KOPT-K1 (cell line): ENCODE measurements around the gene CARS2.
"Not testable (repeated sequence)": the region's sequence is repeated elsewhere in the genome, so short reads cannot be mapped to it uniquely, and the experiment has no call there.

Source experiments
- H3K27ac ChIP-seq: fragments of 200-600 bp; sonication (generic); 2 replicates; pipeline ENCODE4 v1.5.1; 2016; ENCODE audit warnings: antibody characterized with exemption, mild to moderate bottlenecking, low read depth, low read length; ENCODE audit not compliant: poor library complexity, severe bottlenecking
- H3K36me3 ChIP-seq: fragments of 200-600 bp; sonication (generic); 2 replicates; pipeline ENCODE4 v1.5.1; 2017; ENCODE audit warnings: antibody characterized with exemption, mild to moderate bottlenecking, low read length, moderate library complexity; ENCODE audit not compliant: insufficient read depth
- H3K9me3 ChIP-seq: fragments of 200-600 bp; sonication (generic); 2 replicates; pipeline ENCODE4 v1.5.1; 2017; ENCODE audit warnings: antibody characterized with exemption, low read length, mild to moderate bottlenecking; ENCODE audit not compliant: insufficient read depth, poor library complexity, severe bottlenecking

The CARS2 gene

DNA sequence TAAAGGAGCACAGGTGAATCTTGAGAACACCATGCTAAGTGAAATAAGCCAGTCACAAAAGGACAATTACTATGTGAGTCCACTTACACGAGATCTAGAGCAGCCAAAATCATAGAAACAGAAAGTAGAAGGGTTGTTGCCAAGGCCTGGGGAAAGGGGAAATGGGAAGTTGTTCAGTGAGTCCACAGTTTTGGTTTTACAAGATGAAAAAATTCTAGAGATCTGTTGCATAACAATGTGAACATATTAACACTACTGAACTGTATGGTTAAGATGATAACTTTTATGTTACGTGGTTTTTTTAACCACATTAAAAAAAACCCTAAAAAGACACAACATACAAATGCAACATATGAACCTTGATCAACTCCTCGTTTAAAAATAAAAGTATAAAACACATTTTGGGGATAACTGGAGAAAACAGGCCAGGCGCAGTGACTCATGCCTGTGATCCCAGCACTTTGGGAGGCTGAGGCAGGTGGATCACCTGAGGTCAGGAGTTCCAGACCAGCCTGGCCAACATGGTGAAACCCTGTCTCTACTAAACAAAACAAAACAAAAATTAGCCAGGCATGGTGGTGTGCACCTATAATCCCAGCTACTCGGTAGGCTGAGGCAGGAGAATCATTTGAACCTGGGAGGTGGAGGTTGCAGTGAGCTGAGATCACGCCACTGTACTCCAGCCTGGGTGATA, 47.6 kb downstream of the CARS2 start:
- Histone ChIP-seq H3K9me3 (peaks cover 15% of the 10 kb centered on the region), H3K36me3 (peaks cover 78% of the 10 kb centered on the region)
- H3K27ac ChIP-seq: not testable (repeated sequence)

DNA sequence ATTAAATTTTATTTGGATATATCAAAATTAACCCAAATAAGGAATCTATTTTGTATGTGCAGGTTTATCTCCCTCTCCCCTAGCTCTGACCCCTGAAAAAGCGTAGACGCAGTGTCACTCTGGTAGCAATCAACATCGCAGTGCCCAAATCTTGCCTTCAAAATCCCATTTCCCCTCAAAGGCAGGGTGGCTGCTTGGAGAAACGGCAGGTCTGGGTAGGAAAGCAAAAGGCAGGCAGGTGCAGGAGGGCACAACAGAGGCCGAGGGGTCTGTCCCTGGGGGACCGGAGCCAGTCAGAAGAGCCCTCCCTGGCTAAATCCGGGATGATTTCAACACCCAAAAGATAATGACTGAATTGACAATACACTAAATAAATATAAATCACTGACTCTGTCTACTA, 48.7 kb downstream of the CARS2 start:
- Histone ChIP-seq H3K27ac (no peak overlapping the region), H3K9me3 (peaks cover 12% of the 10 kb centered on the region), H3K36me3 (peaks cover 78% of the 10 kb centered on the region)

DNA sequence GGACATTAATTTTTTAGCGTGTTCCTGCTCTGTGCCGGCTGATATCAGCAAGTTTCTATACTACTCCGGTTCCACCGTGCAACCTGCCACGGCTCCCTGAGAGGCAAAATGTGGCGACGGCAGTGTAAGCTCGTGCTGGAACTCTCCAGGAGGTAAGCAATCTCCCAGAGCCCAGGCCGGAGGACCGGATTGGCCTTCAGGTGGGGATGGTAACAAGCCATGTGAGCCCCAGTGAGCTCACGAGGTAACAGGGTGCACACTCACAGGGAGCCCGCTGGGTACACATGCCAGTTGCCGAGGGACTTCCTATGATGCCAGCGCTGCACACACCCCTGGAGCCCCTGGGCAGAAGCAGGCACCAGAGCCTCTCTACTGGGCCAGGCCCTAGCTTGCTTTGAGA, 52.1 kb downstream of the CARS2 start:
- H3K9me3 ChIP-seq: no peaks in the 10 kb centered on the region
- H3K36me3 ChIP-seq: peaks cover 87% of the 10 kb centered on the region
- H3K27ac ChIP-seq: no peak overlapping the region

DNA sequence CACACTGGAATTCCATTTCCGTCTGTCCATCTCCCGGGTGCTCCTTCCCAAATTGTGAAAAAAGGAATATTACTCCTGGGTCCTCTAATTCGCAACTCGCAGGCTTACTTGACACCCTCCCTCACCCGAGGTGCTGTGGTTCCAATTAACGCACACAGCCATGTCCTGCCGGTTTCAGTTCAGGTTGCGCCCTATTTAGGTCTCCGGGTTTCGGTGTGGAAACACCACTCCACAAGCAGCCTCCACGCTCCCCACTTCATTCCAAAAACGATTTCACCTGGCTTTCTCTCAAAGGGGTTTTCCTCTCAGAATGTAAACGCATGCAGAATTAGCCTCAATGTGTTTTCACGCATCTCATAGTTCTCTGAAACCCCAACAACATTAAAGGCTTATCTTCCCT, 52.6 kb downstream of the CARS2 start:
- peaks cover 93% of the 10 kb centered on the region for H3K36me3 ChIP-seq
- H3K27ac ChIP-seq: no peak overlapping the region
- no peaks in the 10 kb centered on the region for H3K9me3 ChIP-seq

DNA sequence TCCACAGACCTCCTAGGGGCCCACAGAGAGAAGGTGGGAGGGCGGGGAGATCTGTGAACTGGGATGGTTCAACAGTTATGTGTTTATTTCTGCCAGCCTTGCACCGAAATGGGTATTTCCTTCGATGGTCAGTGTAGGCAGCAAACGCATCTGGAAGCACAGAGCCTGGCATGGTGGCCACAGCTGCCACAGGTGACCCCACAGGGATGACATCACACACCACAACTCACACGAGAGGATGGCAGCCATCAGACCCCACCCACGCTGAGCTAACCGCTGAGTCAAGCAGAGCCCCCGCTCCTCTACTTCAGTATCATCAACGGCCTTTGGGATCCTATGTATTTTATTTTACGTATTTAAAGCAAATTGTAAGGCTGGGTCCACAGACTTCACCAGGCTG, 53.2 kb downstream of the CARS2 start:
- H3K36me3 ChIP-seq: peaks cover 93% of the 10 kb centered on the region
- no peak overlapping the region for H3K27ac ChIP-seq

GRCh38 chr13:110652231-110652730, 53.6 kb downstream of the CARS2 start:
- Histone ChIP-seq H3K36me3 (peaks cover 93% of the 10 kb centered on the region), H3K27ac (no peak overlapping the region), H3K9me3 (no peaks in the 10 kb centered on the region)

More for the DNA sequence above, 53.2 kb downstream of the CARS2 start:
- no peaks in the 10 kb centered on the region for H3K9me3 ChIP-seq

DNA sequence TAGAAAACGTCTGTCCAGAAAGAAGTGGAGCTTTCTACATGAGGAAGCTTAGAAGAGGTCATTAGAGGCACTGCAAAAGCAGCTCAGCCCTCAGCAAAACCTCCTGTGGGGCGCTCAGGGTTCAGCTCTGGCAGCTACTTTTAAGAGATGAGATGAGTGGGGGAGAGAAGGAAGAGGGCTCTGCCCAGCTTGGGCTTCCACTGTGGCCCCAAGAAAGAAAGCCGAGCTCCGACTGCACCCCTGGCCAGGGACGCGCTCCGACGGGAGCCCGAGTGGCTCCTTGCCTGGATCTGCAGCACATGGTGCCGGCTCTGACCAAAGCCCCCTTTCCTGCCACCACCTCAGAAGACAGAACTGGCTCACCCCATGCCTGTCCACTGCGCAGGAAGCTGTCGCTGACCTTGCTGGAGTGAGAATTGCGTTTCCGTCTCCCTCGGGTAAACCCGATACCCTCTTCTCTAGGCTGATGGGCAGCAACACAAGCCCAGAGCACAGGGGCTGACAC, 54.1 kb downstream of the CARS2 start:
- no peak overlapping the region for H3K27ac ChIP-seq
- H3K9me3 ChIP-seq: no peaks in the 10 kb centered on the region
- H3K36me3 ChIP-seq: peaks cover 95% of the 10 kb centered on the region

DNA sequence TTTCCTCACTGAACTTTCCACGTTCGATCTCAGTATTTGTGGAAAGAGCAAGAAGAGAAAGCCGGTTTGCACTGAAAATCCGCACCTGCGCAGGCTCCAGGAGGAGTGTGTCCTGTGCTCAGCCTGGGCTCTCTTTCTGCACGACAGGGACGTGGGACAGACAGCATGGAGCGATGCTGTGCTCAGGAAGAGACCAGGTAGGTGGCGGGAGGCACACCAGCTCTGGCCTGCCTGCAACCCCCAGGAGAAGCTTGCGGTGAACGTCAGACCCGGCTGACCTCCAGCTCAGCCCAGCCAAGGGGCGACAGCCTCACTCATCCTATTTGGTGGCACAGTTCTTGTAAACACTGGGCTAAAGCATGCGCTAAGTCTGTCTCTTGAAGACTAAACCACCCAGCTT, 54.6 kb downstream of the CARS2 start:
- Histone ChIP-seq H3K9me3 (no peaks in the 10 kb centered on the region), H3K27ac (no peak overlapping the region), H3K36me3 (peaks cover 99% of the 10 kb centered on the region)

DNA sequence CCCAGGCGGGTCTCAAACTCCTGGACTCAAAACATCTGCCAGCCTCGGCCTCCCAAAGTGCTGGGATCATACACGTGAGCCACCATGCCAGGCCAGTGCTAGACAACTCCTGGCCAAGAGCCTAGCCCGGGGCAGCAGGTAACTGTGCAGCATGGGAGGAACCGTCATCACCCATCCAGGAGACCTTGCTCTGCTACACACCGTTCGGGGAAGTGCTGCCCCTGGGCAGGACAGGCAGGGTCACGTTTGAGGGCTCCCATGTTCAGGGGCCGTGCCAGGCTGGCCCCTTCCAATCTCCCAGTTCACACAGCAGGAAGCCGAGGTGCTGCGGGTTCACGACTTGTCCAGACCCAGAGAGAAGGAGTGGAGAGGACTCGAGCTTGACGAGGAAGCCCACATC, 55.5 kb downstream of the CARS2 start:
- Histone ChIP-seq H3K36me3 (peaks cover 99% of the 10 kb centered on the region), H3K9me3 (no peaks in the 10 kb centered on the region), H3K27ac (no peak overlapping the region)

GRCh38 chr13:110649551-110649950, 56.4 kb downstream of the CARS2 start:
- no peaks in the 10 kb centered on the region for H3K9me3 ChIP-seq
- no peak overlapping the region for H3K27ac ChIP-seq
- peaks cover 96% of the 10 kb centered on the region for H3K36me3 ChIP-seq

DNA sequence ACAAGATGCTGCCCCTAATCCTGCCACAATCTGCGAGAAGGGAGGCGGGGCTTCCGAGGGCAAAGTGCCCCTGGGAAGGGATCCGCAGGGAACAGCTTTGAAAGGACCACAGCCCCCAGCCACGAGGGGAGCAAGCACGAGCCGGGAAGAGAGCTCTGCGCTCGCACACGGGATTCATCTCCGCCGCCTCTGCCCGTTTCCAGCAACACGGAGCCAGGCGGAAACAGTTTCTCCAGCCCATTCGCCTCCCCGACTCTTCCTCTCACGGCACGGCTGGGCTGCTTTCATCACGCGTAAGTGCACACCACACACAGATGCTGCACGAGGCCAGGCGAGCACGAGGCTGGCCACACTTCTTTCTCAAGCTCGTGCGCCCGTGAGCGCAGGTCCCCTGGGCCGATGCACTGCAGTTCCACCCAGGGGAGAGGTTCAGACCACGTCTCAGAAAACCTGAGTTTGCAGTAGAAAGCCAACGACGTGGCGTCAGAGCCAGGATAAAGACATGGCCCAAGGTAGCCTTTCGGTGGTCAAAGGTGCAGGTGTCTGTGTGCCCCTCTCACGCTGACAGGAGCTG, 57.0 kb downstream of the CARS2 start:
- Histone ChIP-seq H3K36me3 (peaks cover 96% of the 10 kb centered on the region), H3K9me3 (no peaks in the 10 kb centered on the region), H3K27ac (no peak overlapping the region)

DNA sequence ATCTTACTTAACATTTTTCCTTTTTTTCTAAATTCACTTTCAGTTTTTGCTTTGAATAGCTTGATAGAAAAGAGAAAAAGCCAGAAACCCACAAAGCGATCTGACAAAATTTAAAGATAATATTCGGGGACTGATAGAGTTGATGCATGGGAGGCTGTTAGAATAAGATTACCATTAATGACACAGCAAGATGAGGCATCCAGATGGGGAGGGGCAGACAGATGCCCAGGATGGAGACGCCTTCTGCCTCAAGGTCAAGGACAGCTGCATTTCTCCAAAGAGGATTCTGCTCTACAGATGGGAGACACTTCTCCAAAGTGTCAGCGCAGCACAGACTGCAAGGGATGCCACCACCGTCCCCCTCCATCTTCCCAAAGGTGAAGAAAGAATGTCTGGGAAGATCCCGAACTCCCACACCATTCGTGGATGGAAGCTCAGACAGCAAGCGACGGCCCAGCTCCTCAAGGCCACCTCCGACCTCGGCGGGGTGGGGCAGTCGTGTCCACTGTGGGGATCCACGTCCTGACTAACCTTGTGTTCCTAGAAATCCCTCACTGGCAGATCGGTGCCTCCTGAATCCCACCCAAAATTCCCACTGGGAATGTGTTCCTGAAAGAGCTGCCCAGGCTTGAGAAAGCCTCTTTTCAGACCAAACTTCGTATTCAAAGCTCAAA, 57.6 kb downstream of the CARS2 start:
- Histone ChIP-seq H3K36me3 (peaks cover 96% of the 10 kb centered on the region), H3K9me3 (no peaks in the 10 kb centered on the region), H3K27ac (no peak overlapping the region)

GRCh38 chr13:110647365-110647737, 58.6 kb downstream of the CARS2 start:
- Histone ChIP-seq H3K27ac (no peak overlapping the region), H3K36me3 (peaks cover 96% of the 10 kb centered on the region), H3K9me3 (no peaks in the 10 kb centered on the region)

GRCh38 chr13:110646442-110647364, 59.2 kb downstream of the CARS2 start:
- H3K27ac ChIP-seq: no peak overlapping the region
- H3K36me3 ChIP-seq: peaks cover 96% of the 10 kb centered on the region
- H3K9me3 ChIP-seq: no peaks in the 10 kb centered on the region

GRCh38 chr13:110645750-110646149, 60.2 kb downstream of the CARS2 start:
- no peak overlapping the region for H3K27ac ChIP-seq
- H3K9me3 ChIP-seq: no peaks in the 10 kb centered on the region
- H3K36me3 ChIP-seq: peaks cover 96% of the 10 kb centered on the region
